Adipocyte (in vitro differentiated cells): ENCODE data around the gene PSMD13.

Source experiments
- DNase-seq: peaks from one replicate; pipeline ENCODE4 v3.0.0-alpha.2; 2015; ENCODE audit warnings: low read depth
- H3K27me3 ChIP-seq: replicated peaks from 2 replicates; pipeline ENCODE4 v1.7.0; 2013; ENCODE audit warnings: mild to moderate bottlenecking, low read length, moderate library complexity; ENCODE audit not compliant: control insufficient read depth, insufficient read depth
- H3K36me3 ChIP-seq: 2 replicates; pipeline ENCODE4 v1.7.0; 2013; ENCODE audit warnings: low read length, mild to moderate bottlenecking, moderate library complexity; ENCODE audit not compliant: control insufficient read depth, insufficient read depth, severe bottlenecking
- H3K4me1 ChIP-seq: 2 replicates; pipeline ENCODE4 v1.7.0; 2013; ENCODE audit warnings: mild to moderate bottlenecking, low read length, moderate library complexity; ENCODE audit not compliant: control insufficient read depth, insufficient read depth
- H3K4me3 ChIP-seq: 2 replicates; pipeline ENCODE4 v1.7.0; 2013; ENCODE audit warnings: mild to moderate bottlenecking, low read length, moderate library complexity
- H3K9ac ChIP-seq: 2 replicates; pipeline ENCODE4 v1.7.0; 2013; ENCODE audit warnings: mild to moderate bottlenecking, low read length, moderate library complexity
- H3K9me3 ChIP-seq: 2 replicates; pipeline ENCODE4 v1.7.0; 2013; ENCODE audit warnings: mild to moderate bottlenecking, low read length, moderate library complexity; ENCODE audit not compliant: control insufficient read depth

The PSMD13 gene

GRCh38 chr11:221998-222789 is 14.6 kb upstream of the PSMD13 start:
- Histone ChIP-seq H3K4me3 (no peak overlapping the region), H3K27me3 (no peaks in the 10 kb centered on the region), H3K9me3 (no peaks in the 10 kb centered on the region), H3K9ac (no peak overlapping the region), H3K4me1 (no peaks in the 10 kb centered on the region), H3K36me3 (peaks cover 12% of the 10 kb centered on the region)
- no peak for DNase-seq

- Histone ChIP-seq H3K4me3 (no peak overlapping the region), H3K36me3 (peaks cover 12% of the 10 kb centered on the region), H3K4me1 (no peaks in the 10 kb centered on the region), H3K9ac (no peak overlapping the region), H3K27me3 (no peaks in the 10 kb centered on the region), H3K9me3 (no peaks in the 10 kb centered on the region)
- no peak for DNase-seq
Observed at GRCh38 chr11:223026-223789, 13.6 kb upstream of the PSMD13 start.

GRCh38 chr11:223884-224283 is 12.9 kb upstream of the PSMD13 start:
- DNase-seq = no peak
- Histone ChIP-seq H3K4me3 (no peak overlapping the region), H3K27me3 (no peaks in the 10 kb centered on the region), H3K9ac (no peak overlapping the region), H3K9me3 (no peaks in the 10 kb centered on the region), H3K4me1 (no peaks in the 10 kb centered on the region), H3K36me3 (peaks cover 12% of the 10 kb centered on the region)

DNA sequence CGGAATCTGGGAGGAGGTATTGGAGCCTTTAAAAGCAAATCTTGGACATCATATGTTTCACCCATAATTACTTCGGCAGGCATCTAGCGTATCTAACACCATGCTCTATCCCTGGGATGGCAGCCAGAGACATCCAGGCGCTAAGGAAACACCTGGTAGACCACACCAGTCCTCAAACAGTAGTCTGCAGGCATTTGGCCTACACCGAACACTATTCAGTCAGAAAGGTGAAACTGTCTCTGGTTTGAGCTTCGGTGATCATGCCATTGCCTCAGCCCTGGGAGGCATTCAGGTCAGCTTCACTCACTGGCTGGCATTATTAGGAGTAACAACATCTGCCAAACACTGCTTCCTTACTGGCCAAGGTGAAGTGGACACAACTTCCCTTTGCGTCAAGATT is 12.4 kb upstream of the PSMD13 start:
- no peaks in the 10 kb centered on the region for H3K9me3 ChIP-seq
- DNase-seq = no peak
- no peaks in the 10 kb centered on the region for H3K27me3 ChIP-seq
- no peak overlapping the region for H3K9ac ChIP-seq
- H3K4me1 ChIP-seq = no peaks in the 10 kb centered on the region
- no peak overlapping the region for H3K4me3 ChIP-seq
- H3K36me3 ChIP-seq = peaks cover 12% of the 10 kb centered on the region

- no peak for DNase-seq
- peaks cover 15% of the 10 kb centered on the region for H3K36me3 ChIP-seq
- H3K27me3 ChIP-seq = no peaks in the 10 kb centered on the region
- no peak overlapping the region for H3K4me3 ChIP-seq
- H3K9ac ChIP-seq = no peak overlapping the region
- H3K4me1 ChIP-seq = no peaks in the 10 kb centered on the region
- H3K9me3 ChIP-seq = no peaks in the 10 kb centered on the region
Observed at GRCh38 chr11:225734-226453, 10.9 kb upstream of the PSMD13 start.

GRCh38 chr11:227824-228379 is 8.9 kb upstream of the PSMD13 start:
- no peak overlapping the region for H3K9ac ChIP-seq

GRCh38 chr11:230431-230830 is 6.3 kb upstream of the PSMD13 start:
- no peak overlapping the region for H3K4me3 ChIP-seq
- no peaks in the 10 kb centered on the region for H3K27me3 ChIP-seq
- no peaks in the 10 kb centered on the region for H3K9me3 ChIP-seq
- peaks cover 3% of the 10 kb centered on the region for H3K4me1 ChIP-seq
- no peak for DNase-seq
- peaks cover 3% of the 10 kb centered on the region for H3K36me3 ChIP-seq
- H3K9ac ChIP-seq = no peak overlapping the region

More at GRCh38 chr11:227824-228379, 8.9 kb upstream of the PSMD13 start:
- no peak overlapping the region for H3K4me3 ChIP-seq
- H3K27me3 ChIP-seq = no peaks in the 10 kb centered on the region
- peaks cover 6% of the 10 kb centered on the region for H3K36me3 ChIP-seq
- no peaks in the 10 kb centered on the region for H3K4me1 ChIP-seq
- no peaks in the 10 kb centered on the region for H3K9me3 ChIP-seq
- DNase-seq = no peak

DNA sequence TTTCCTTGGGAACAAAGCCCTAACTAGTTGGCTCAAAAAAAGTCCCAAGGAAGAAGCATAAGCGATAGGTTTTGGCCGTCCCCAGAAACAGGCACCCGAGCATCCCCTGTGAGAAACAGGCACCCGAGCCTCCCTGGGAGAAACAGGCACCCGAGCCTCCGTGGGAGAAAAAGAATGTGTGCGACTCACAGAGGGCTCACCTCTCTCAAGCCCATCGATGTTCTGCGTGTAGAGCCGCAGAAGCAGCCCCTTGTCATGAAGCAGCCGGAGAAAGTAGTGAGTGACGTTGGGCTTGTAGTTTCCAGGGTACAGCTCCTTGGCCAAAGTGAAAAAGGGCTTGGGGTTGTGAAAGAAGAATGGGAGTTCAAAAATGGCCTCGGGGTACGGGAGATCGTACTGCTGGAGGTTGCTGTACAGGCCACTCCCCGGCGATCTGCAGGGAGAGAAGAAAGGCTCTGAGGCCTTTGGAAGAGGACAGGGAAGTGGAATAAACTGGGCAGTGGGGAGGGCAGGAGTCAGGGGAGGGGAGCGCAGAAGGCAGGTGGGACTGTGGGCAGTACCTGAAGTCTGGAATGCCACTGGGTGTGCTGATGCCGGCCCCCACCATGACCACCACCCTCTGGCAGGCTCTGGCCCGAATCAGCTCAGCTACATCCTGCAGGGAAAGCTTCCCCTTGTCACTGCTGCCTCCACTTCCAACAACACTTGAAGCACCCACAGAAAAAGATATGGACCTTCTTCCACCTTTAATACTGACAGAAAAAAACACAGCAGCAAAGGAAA is 3.8 kb upstream of the PSMD13 start:
- DNase-seq = no peak
- H3K4me3 ChIP-seq = no peak overlapping the region
- H3K27me3 ChIP-seq = no peaks in the 10 kb centered on the region
- H3K36me3 ChIP-seq = peaks cover 3% of the 10 kb centered on the region
- no peaks in the 10 kb centered on the region for H3K9me3 ChIP-seq
- H3K4me1 ChIP-seq = peaks cover 11% of the 10 kb centered on the region
- H3K9ac ChIP-seq = no peak overlapping the region

- H3K9ac ChIP-seq = peak overlapping the region; percentile 92
- peaks cover 15% of the 10 kb centered on the region for H3K4me1 ChIP-seq
- peak overlapping the region; percentile 90 for H3K4me3 ChIP-seq
- H3K27me3 ChIP-seq = no peaks in the 10 kb centered on the region
- DNase-seq = no peak
- H3K36me3 ChIP-seq = peaks cover 7% of the 10 kb centered on the region
- H3K9me3 ChIP-seq = no peaks in the 10 kb centered on the region
Observed at GRCh38 chr11:235180-235579, 1.6 kb upstream of the PSMD13 start.

DNA sequence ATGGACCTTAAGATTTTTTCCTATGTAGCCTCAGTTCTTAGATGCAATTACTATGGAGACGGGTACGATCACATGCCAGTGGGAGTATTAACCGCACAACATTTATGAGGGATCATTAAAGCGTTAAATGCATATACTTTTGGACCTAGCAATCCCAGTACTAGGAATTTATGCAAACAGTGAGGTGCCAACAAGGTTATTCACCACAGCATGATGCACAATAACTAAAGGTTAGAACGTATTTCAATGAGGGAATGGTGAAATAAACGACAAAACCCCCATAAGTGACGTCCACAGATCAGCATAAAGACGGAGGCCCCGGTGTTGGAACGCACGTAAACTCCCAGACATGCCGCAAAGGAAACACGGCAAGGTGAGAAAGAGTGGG is 1.2 kb upstream of the PSMD13 start:
- Histone ChIP-seq H3K9me3 (no peaks in the 10 kb centered on the region), H3K36me3 (peaks cover 7% of the 10 kb centered on the region), H3K4me1 (peaks cover 15% of the 10 kb centered on the region), H3K27me3 (no peaks in the 10 kb centered on the region), H3K4me3 (peak overlapping the region; percentile 90), H3K9ac (peak overlapping the region; percentile 92)
- DNase-seq = no peak
